GOT3 (cell line): ENCODE data around the gene GOLGA6L10.
"Not testable (repeated sequence)": the region's sequence is repeated elsewhere in the genome, so short reads cannot be mapped to it uniquely, and the experiment has no call there.

Source experiments
- DNase-seq: peaks from one replicate; lab custom pipeline; 2025; ENCODE audit warnings: mixed read lengths; lab: John Stamatoyannopoulos, UW

Gene GOLGA6L10

GRCh38 chr15:82299511-82299914 lies 49.8 kb downstream of the GOLGA6L10 start:
- not testable (repeated sequence) for DNase-seq

GRCh38 chr15:82298520-82298919 lies 50.8 kb downstream of the GOLGA6L10 start:
- no peak for DNase-seq

GRCh38 chr15:82298032-82298431 lies 51.2 kb downstream of the GOLGA6L10 start:
- DNase-seq: no peak

GRCh38 chr15:82297546-82297945 lies 51.7 kb downstream of the GOLGA6L10 start:
- no peak for DNase-seq

GRCh38 chr15:82294061-82294690 lies 55.1 kb downstream of the GOLGA6L10 start:
- DNase-seq: no peak

DNA sequence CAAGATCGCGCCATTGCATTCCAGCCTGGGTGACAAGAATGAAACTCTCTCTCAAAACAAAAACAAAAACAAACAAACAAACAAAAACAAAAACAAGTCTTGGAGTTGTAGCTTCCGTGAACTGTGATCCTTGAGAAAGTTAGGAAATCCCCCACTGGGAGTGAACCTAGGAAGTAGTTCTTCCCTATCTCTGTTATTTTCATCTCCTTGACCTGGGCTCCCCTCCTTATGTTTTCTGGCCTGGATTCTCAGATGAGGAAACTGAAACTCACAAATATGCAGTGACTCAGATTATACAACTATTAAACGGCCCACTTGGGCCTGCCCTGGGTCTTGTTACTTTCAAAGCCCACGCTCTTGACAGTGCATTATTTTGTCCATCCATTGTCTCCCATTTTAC lies 57.0 kb downstream of the GOLGA6L10 start:
- no peak for DNase-seq
